Vagina (tissue), 2 donors: ENCODE measurements around the gene SUMO2. TPM values are rescaled to one million over a fixed set of nuclear protein-coding genes. Genes with fewer than 3 reads are reported as not detected.
A peak's percentile ranks its signal among the peaks of the same experiment; 100 is the strongest.

Experiments used
- DNase-seq, 2 donors: peaks; one replicate each; pipeline ENCODE4 v3.0.0-alpha.2; 2017; ENCODE audit errors: extremely low spot score in 2 of 2
- H3K27ac ChIP-seq: fragments of 200-600 bp; sonication (generic); one replicate; pipeline ENCODE4 v1.5.1; 2019
- H3K27me3 ChIP-seq: fragments of 200-600 bp; sonication (generic); one replicate; pipeline ENCODE4 v1.5.1; 2019
- H3K36me3 ChIP-seq, 2 donors: fragments of 200-600 bp; sonication (generic); one replicate each; pipeline ENCODE4 v1.5.1; 2017 to 2019
- H3K4me1 ChIP-seq: fragments of 200-600 bp; sonication (generic); one replicate; pipeline ENCODE4 v1.5.1; 2019
- H3K4me3 ChIP-seq, 2 donors: fragments of 200-600 bp; sonication (generic); 1 replicate in 1 of 2; 2 replicates in 1 of 2; pipeline ENCODE4 v1.5.1; 2016 to 2019
- H3K9me3 ChIP-seq: fragments of 200-600 bp; sonication (generic); one replicate; pipeline ENCODE4 v1.5.1; 2019
- CTCF ChIP-seq, 3 experiments: fragments of 450-650 bp in 2 of 3; fragments of 200-600 bp in 1 of 3; sonication (generic) in 1 of 3; IDR thresholded peaks; one replicate each; pipeline ENCODE4 v1.5.1; 2017 to 2019; ENCODE audit warnings: antibody characterized with exemption in 3 of 3, mild to moderate bottlenecking in 2 of 3, moderate library complexity in 2 of 3
- POLR2A ChIP-seq, 2 donors: fragments of 450-650 bp; IDR thresholded peaks; one replicate each; pipeline ENCODE4 v1.6.1; 2017; ENCODE audit warnings: antibody characterized with exemption in 2 of 2, mild to moderate bottlenecking in 2 of 2, moderate library complexity in 2 of 2
- POLR2AphosphoS5 ChIP-seq, 2 donors: sonication (generic); formaldehyde crosslinking; IDR thresholded peaks; one replicate each; pipeline ENCODE4 v1.9.0; 2017; ENCODE audit warnings: antibody characterized with exemption in 2 of 2, mild to moderate bottlenecking in 2 of 2, low read depth in 1 of 2; ENCODE audit not compliant: insufficient read depth in 1 of 2
- intact Hi-C: fragments of 100-400 bp; cut with DNase I; formaldehyde crosslinking; loops from one replicate; pipeline ENCODE4 v1.15.1; 2023
- total RNA-seq: library from RNA; depleted of rRNA; stranded (reverse); fragments of >200 nt; gene quantifications from one replicate; pipeline ENCODE4 v1.2.3, GENCODE V29; 2016

SUMO2 gene
- 63.6 TPM for total RNA-seq

- TF ChIP-seq CTCF (IDR thresholded peaks at IDR 0.05) (no peak), POLR2AphosphoS5 (IDR thresholded peaks at IDR 0.05; ENCODE audit: insufficient read depth in 1 of 2, low read depth in 1 of 2) (peak in 1 of 2 donors; percentile 77), POLR2A (IDR thresholded peaks at IDR 0.05) (peak in 1 of 2 donors; percentile 84)
- H3K4me3 ChIP-seq, result peak within 1 kb of the TSS; percentile 86 to 94
- intact Hi-C loops, result no loop called here
These were observed at the start of gene SUMO2 for GRCh38 chr17:75182569-75183436. TSS of gene SUMO2 (minus strand) at chr17:75182959. CDS start at chr17:75182834, 125 bp downstream.

GRCh38 chr17:75231741-75232464 is 49.1 kb upstream of the SUMO2 start:
- Histone ChIP-seq H3K27ac (no peak overlapping the region), H3K27me3 (no peaks in the 10 kb centered on the region), H3K36me3 (peaks cover 0 to 73% of the 10 kb centered on the region in 2 donors), H3K4me1 (no peaks in the 10 kb centered on the region), H3K4me3 (no peak overlapping the region), H3K9me3 (no peaks in the 10 kb centered on the region)
- intact Hi-C loops, result no loop called here
- no peak for TF ChIP-seq POLR2AphosphoS5 (IDR thresholded peaks at IDR 0.05; ENCODE audit: insufficient read depth in 1 of 2, low read depth in 1 of 2)
- no peak for DNase-seq

More at GRCh38 chr17:75182569-75183436, at the start of gene SUMO2:
- Histone ChIP-seq H3K4me1 (peaks cover 27% of the 10 kb centered on the region), H3K27me3 (no peaks in the 10 kb centered on the region), H3K27ac (peak within 1 kb of the TSS; percentile 99), H3K9me3 (no peaks in the 10 kb centered on the region), H3K36me3 (peaks cover 0 to 8% of the 10 kb centered on the region in 2 donors)
- peak in 1 of 2 donors; percentile 96 for DNase-seq

- Histone ChIP-seq H3K4me3 (no peak overlapping the region), H3K9me3 (no peaks in the 10 kb centered on the region), H3K27me3 (no peaks in the 10 kb centered on the region), H3K4me1 (no peaks in the 10 kb centered on the region), H3K36me3 (peaks cover 0 to 73% of the 10 kb centered on the region in 2 donors), H3K27ac (no peak overlapping the region)
- no peak for TF ChIP-seq POLR2AphosphoS5 (IDR thresholded peaks at IDR 0.05; ENCODE audit: insufficient read depth in 1 of 2, low read depth in 1 of 2)
- TF ChIP-seq POLR2A (IDR thresholded peaks at IDR 0.05), result no peak
- TF ChIP-seq CTCF (IDR thresholded peaks at IDR 0.05), result no peak
- DNase-seq, result no peak
- intact Hi-C loops, result no loop called here
These were observed 48.3 kb upstream of the SUMO2 start for GRCh38 chr17:75231071-75231470.

DNA sequence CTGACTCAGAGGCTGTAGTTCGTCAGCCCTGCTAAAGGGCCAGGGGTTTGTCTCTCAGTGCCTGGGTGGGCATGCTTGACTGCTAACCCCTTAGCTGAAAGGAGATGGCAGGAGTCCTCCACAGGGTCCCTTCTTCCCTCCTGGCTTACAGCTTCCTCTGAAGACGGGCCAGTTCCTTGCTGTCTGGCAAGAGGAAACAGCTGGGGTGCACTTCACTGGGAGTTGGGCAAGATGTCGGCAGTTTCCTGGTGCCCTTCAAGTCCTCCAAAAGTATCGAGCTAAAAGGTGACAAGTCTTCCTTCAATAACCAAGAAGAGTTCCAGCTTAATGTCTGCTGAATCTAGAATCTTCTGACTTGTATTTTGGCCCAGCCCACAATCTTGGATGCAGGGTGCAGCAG is 46.1 kb upstream of the SUMO2 start:
- Histone ChIP-seq H3K27ac (no peak overlapping the region), H3K4me3 (no peak overlapping the region), H3K36me3 (peaks cover 0 to 67% of the 10 kb centered on the region in 2 donors), H3K9me3 (no peaks in the 10 kb centered on the region), H3K4me1 (no peaks in the 10 kb centered on the region), H3K27me3 (no peaks in the 10 kb centered on the region)
- intact Hi-C loops, result no loop called here
- no peak for TF ChIP-seq POLR2AphosphoS5 (IDR thresholded peaks at IDR 0.05; ENCODE audit: insufficient read depth in 1 of 2, low read depth in 1 of 2)
- DNase-seq, result no peak

DNA sequence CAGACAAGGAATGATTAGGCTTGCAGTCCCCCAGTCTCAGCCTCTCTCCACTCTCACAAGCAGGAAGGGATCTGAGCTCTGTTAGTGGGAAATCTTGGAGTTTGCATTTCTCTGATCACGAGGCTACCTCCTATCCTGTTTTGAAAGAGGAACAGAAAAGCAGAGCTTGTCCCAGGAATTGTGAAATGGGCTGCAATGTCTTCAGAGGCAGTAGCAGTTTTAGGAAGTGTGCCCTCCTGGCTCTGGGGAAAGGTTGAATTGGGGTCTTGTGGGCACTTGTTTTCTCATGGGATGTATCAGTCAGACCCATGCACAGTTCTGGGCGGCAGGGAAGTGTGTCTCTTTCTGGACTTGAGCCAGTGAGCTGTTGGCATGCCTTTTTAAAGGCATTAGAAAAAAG is 45.5 kb upstream of the SUMO2 start:
- DNase-seq, result no peak
- intact Hi-C loops, result no loop called here
- TF ChIP-seq CTCF (IDR thresholded peaks at IDR 0.05) (no peak), POLR2A (IDR thresholded peaks at IDR 0.05) (no peak), POLR2AphosphoS5 (IDR thresholded peaks at IDR 0.05; ENCODE audit: insufficient read depth in 1 of 2, low read depth in 1 of 2) (no peak)
- Histone ChIP-seq H3K9me3 (no peaks in the 10 kb centered on the region), H3K36me3 (peaks cover 0 to 62% of the 10 kb centered on the region in 2 donors), H3K4me3 (no peak overlapping the region), H3K27ac (no peak overlapping the region), H3K27me3 (no peaks in the 10 kb centered on the region), H3K4me1 (no peaks in the 10 kb centered on the region)
